Left ventricle myocardium superior (tissue), 1 donor: ENCODE measurements around the gene RPS6KA2. TPM values are rescaled to one million over a fixed set of nuclear protein-coding genes. Genes with fewer than 3 reads are reported as not detected.
"Not testable (repeated sequence)": the region's sequence is repeated elsewhere in the genome, so short reads cannot be mapped to it uniquely, and the experiment has no call there.

Source experiments
- ATAC-seq: fragments of 200-7000 bp; cut with Tn5 transposase; one replicate; pipeline ENCODE4 v1.9.1; 2020; ENCODE audit warnings: mild to moderate bottlenecking, moderate library complexity
- DNase-seq: peaks from one replicate; pipeline ENCODE4 v3.0.0-alpha.2; 2020
- intact Hi-C: fragments of 100-400 bp; cut with micrococcal nuclease; formaldehyde crosslinking; loops from one replicate; pipeline ENCODE4 v1.11.0; 2022
- total RNA-seq: library from RNA; stranded (reverse); fragmentation: NEBNext Ultra II Directional; extraction: Animal tissue kit (Norgen Biotek cat#: 25700); gene quantifications from one replicate; pipeline ENCODE4 v1.2.1, GENCODE V29; 2021
- donor health status: DM: no; HTN: yes; CAD: no; lungs with severe emphysema.

RPS6KA2 gene
- total RNA-seq, 1 donor from 2014 or later, result 63.4 TPM

- intact Hi-C loops, result no loop called here
- ATAC-seq, result no peak
These were observed 11.5 kb upstream of the RPS6KA2 start for GRCh38 chr6:166638573-166638964.

GRCh38 chr6:166637812-166638572 is 10.9 kb upstream of the RPS6KA2 start:
- ATAC-seq, result no peak
- no peak for DNase-seq
- intact Hi-C loops, result no loop called here

More at GRCh38 chr6:166638573-166638964, 11.5 kb upstream of the RPS6KA2 start:
- DNase-seq, result no peak

DNA sequence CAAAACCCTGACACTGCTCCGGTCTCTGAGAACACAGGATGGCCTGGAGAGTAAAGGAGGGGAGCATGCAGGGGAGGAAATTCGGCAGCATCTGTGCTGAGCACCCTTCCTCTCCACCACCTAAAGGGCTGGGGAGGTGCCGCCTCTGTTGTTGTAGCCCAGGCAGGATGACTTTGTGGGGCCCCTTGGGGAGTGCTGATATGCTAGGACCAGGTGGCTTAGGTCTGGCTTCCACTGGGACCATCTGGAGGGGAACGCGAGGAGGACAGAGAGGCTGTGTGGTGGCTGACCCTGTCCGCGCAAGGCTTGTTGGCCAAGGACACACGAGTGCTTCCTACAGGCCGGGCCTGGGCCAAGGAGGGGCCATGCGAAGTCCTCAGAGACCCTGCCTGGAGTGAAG is 9.9 kb upstream of the RPS6KA2 start:
- ATAC-seq (no peak), DNase-seq (no peak)
- intact Hi-C loops, result no loop called here

DNA sequence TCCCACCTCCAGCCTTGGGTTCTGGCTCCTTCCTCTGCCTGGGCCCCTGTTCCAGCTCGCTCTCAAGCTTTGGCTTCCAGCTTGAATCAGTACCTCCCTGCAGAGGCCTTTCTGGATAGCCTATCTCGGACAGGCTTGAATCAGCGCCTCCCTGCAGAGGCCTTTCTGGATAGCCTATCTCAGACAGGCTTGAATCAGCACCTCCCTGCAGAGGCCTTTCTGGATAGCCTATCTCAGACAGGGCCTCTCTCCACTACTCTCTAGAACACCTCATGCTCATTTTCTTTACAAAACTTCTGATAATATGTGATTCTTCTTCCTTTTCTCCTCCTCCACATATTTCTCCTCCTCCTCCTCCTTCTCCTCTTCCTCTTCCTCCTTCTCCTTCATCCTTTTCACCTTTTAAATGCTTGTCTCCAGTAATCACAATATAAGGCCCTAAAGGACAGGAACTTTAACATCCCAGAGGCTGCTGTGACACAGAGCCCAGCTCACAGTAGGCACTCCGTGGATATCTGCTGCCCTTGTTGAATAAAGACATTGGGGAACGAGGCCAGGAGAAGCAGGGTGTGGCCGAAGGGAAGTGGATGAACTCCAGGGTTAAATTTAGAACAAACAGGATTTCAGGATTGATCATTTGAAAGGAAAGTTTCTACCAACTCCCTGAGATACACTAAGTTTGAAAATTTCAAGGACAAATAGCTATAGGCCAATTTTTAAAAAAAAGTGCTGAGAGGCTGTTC is 9.3 kb upstream of the RPS6KA2 start:
- ATAC-seq, result peak; percentile 44
- intact Hi-C loops, result no loop called here
- DNase-seq, result no peak

DNA sequence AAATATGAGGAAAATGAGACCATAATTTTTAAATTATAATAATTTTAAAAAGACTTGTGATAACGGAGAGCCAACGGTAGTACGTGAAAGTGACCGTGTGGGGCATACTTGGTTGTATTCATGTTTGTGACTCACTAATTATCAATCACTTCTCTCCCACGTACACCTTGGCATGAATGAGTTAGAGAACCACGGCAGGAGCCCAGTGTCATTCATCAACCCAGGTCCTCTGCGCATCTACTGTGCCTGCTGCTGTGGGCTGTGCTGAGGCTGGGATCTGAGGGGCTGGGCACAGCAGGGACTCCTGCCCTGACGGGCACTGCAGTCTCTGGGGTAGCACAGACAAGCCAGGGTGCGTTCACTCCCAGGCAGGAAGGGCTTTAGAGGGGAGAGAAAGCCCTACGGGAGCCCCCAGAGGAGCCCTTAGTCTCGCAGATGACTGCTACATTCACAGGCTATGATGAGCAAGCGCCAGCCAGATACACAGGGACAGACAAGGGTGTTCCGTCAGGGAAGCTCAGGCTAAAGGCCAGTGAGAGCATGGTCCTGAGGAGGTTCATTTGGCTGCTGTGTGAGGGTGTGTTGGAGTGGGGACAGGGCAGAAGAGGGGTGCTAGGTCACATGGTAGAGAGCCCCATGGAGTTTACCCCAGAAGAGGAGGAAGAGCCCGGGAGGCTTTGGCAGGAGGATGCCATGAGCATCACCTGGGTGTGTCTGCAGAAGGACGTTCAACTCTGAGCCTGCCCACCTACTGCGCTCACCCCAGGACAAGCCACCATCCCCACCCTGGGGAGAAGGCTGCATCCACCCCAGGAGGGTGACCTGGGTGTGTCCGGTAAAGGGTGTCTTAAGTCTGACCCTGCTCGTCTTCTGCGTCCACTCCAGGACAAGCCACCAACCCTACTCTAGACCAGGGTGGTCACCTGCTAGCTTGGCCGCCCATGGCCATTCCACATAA is 8.2 kb upstream of the RPS6KA2 start:
- DNase-seq, result no peak
- intact Hi-C loops, result no loop called here
- no peak for ATAC-seq

DNA sequence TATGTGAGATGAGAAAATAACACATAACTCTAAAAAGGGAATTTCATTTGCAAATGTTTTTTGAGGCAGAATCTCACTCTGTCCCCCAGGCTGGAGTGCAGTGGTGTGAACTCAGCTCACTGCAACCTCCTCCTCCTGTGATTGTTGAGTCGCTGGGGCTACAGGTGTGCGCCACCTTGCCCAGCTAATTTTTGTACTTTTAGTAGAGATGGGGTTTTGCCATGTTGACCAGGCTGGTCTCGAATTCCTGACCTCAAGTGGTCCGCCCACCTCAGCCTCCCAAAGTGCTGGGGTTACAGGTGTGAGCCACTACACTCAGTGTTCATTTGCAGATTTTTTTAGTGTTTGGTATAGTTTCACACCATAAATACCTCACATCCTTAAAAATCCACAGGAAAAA is 7.5 kb upstream of the RPS6KA2 start:
- ATAC-seq, intact Hi-C loops, DNase-seq: not testable (repeated sequence)

GRCh38 chr6:166633732-166634535 is 6.9 kb upstream of the RPS6KA2 start:
- intact Hi-C loops, result no loop called here
- ATAC-seq, result peak; percentile 89

DNA sequence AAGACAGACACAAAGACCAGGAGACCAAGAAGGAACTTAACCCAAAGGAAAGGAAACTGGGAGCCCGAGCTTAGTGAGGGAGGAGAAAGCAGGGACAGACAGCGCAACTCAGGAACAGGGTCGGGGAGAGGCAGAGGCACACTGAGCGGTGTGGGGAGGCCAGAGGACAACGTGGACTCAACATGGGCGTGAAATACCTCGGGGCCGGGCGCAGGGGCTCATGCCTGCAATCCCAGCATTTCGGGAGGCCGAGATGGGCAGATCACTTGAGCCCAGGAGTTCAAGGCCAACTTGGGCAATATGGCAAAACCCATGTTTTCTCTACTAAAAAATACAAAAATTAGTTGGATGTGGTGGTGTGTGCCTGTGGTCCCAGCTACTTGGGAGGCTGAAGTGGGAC is 5.7 kb upstream of the RPS6KA2 start:
- no peak for DNase-seq
- no peak for ATAC-seq
- intact Hi-C loops, result no loop called here

More at GRCh38 chr6:166633732-166634535, 6.9 kb upstream of the RPS6KA2 start:
- DNase-seq, result peak; percentile 65

- DNase-seq (no peak), ATAC-seq (no peak)
- intact Hi-C loops, result no loop called here
These were observed 3.4 kb upstream of the RPS6KA2 start for GRCh38 chr6:166630462-166630861.

- intact Hi-C loops, result loop anchor here (10.0 kb wide), 1 partner anchor 75 kb away; no protein-coding TSS in a partner anchor
- DNase-seq (no peak), ATAC-seq (no peak)
These were observed 2.6 kb upstream of the RPS6KA2 start for GRCh38 chr6:166629628-166630027.

DNA sequence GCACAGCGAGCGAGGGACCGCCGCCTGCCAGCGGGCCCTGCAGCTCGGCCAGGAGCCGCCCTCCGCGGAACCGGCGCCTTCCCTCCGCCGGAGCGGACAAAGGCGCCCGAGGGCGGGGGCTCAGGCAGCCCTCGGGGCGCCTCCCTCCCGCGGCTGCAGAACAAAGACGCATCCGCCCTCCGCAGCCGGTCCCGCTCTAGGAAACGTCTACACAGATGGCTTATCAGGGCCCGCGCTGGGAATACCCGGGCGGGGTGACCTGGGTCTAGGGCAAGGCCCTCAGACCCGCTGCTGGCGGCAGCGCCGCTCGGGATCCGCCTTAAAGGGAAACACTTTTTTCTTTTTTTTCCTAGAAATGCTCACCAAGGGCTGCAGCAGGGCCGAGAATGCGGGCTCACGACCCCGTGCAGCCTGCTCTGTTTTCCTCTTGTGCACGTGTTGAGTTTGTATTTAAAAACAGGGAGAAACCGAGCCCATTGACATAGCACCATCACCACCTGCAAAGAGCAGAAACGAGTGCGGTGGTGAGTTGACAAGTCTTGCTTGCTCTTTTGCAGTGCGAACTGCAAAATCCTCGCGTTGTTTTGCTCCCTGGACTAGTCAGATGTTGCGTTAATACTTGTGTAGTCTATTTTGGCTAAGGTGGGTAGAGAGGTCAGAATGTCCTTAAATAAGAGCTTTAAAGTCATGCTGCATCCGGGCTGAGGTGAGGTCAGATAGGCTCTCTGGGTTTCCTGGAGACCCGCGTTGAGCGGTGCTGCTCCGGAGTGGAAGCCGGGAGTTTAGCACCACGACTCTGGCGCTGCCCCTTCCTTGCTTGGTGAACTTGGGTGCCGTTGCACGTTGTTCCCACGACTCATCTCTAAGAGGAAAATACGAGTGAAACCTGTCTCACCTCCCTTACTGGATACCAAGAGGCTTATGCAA is 1.1 kb upstream of the RPS6KA2 start:
- DNase-seq, result peak; percentile 89
- intact Hi-C loops, result loop anchor here (10.0 kb wide), 1 partner anchor 73 kb away; no protein-coding TSS in a partner anchor
- ATAC-seq, result peak; percentile 54

- intact Hi-C loops, result loop anchor here (10.0 kb wide), 1 partner anchor 72 kb away; no protein-coding TSS in a partner anchor
- peak; percentile 56 for DNase-seq
- no peak for ATAC-seq
These were observed 646 bp downstream of the RPS6KA2 start for GRCh38 chr6:166626177-166627032.

- intact Hi-C loops, result loop anchor here (10.0 kb wide), 1 partner anchor 71 kb away; no protein-coding TSS in a partner anchor
- DNase-seq, result no peak
These were observed 1.7 kb downstream of the RPS6KA2 start for GRCh38 chr6:166625356-166625755.

DNA sequence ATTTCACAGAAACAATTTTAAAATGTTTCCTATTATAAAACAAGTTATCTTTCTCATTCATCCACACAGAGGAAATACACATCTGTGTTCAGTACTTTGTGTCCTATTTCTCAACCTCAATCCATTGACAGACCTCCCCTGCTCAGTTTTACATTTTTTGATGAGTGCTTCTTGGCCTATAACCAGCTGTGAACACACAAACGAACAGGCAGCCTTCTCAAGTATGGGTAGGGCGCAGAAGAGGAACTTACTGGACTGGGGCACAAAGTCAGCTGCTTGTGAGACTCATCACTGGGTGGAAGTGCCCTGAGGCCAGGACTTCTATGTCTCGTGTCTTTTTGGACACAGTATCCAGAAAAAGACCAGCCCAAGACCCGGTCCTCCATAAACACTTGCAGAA is 2.8 kb downstream of the RPS6KA2 start:
- DNase-seq (no peak), ATAC-seq (peak; percentile 10)
- intact Hi-C loops, result loop anchor here (10.0 kb wide), 1 partner anchor 69 kb away; no protein-coding TSS in a partner anchor

More at GRCh38 chr6:166625356-166625755, 1.7 kb downstream of the RPS6KA2 start:
- no peak for ATAC-seq

GRCh38 chr6:166623318-166623717 is 3.7 kb downstream of the RPS6KA2 start:
- no peak for ATAC-seq
- intact Hi-C loops, result loop anchor here (10.0 kb wide), 1 partner anchor 69 kb away; no protein-coding TSS in a partner anchor
- no peak for DNase-seq

DNA sequence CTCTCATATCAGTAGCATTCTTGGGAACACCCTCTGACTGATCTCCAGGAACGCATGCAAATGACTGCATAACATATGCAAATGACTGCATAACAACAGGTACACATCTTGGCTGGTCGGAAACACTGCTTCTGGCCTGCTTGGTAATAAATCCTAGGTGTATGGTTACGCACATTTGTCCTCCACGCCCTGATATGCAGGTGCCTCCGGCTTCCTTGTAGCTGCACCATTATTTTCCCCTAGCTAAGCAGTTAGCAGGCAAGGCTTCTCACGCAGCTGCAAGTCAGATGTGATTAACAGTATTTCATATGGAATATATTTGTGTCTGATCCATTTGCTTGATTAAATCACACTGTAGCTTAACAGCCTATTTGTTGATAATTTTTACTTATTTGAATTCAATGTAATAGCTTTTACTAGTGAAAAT is 5.9 kb downstream of the RPS6KA2 start:
- DNase-seq, result no peak
- intact Hi-C loops, result loop anchor here (10.0 kb wide), 1 partner anchor 66 kb away; no protein-coding TSS in a partner anchor
- no peak for ATAC-seq
